Gastrocnemius medialis (tissue), 4 donors: ENCODE measurements around the gene PDGFC. TPM values are rescaled to one million over a fixed set of nuclear protein-coding genes. Genes with fewer than 3 reads are reported as not detected.

ENCODE experiments used
- ATAC-seq, 2 donors: fragments of 150-250 bp; one replicate each; pipeline ENCODE4 v1.9.1; 2016
- DNase-seq, 2 donors: peaks; one replicate each; pipeline ENCODE4 v3.0.0-alpha.2; 2019
- H3K27ac ChIP-seq, 4 donors: fragments of 200-600 bp; sonication (generic); 1 replicate in 1 of 4; 2 replicates in 3 of 4; pipeline ENCODE4 v1.5.1; 2016 to 2018; ENCODE audit warnings: mild to moderate bottlenecking in 2 of 4, moderate library complexity in 1 of 4
- H3K27me3 ChIP-seq, 3 donors: fragments of 200-600 bp; sonication (generic) in 2 of 3; 1 replicate in 1 of 3; 2 replicates in 2 of 3; pipeline versions ENCODE4 v1.5.1 to v1.6.0; 2016 to 2019; ENCODE audit warnings: mild to moderate bottlenecking in 1 of 3, moderate library complexity in 1 of 3
- H3K36me3 ChIP-seq, 2 donors: fragments of 200-600 bp; sonication (generic) in 1 of 2; one replicate each; pipeline ENCODE4 v1.5.1; 2017 to 2018
- H3K4me1 ChIP-seq, 2 donors: fragments of 200-600 bp; sonication (generic) in 1 of 2; one replicate each; pipeline ENCODE4 v1.5.1; 2016 to 2017; ENCODE audit warnings: mild to moderate bottlenecking in 2 of 2
- H3K4me3 ChIP-seq, 4 donors: fragments of 200-600 bp; sonication (generic) in 3 of 4; 1 replicate in 1 of 4; 2 replicates in 3 of 4; pipeline ENCODE4 v1.5.1; 2016 to 2019; ENCODE audit warnings: mild to moderate bottlenecking in 2 of 4
- H3K9me3 ChIP-seq, 3 donors: fragments of 200-600 bp; sonication (generic) in 2 of 3; 1 replicate in 1 of 3; 2 replicates in 2 of 3; pipeline ENCODE4 v1.5.1; 2016 to 2019
- CTCF ChIP-seq, 5 experiments: fragments of 450-650 bp in 3 of 5; fragments of 200-600 bp in 2 of 5; sonication (generic) in 2 of 5; IDR thresholded peaks in 4 of 5; conservative IDR thresholded peaks in 1 of 5; 1 replicate in 4 of 5; 2 replicates in 1 of 5; pipeline ENCODE4 v1.5.1; 2016 to 2019; ENCODE audit warnings: antibody characterized with exemption in 5 of 5, mild to moderate bottlenecking in 3 of 5, moderate library complexity in 3 of 5
- POLR2A ChIP-seq, 2 donors: fragments of 450-650 bp; IDR thresholded peaks; one replicate each; pipeline ENCODE4 v1.6.1; 2017; ENCODE audit warnings: antibody characterized with exemption in 2 of 2, mild to moderate bottlenecking in 2 of 2, moderate library complexity in 2 of 2
- in situ Hi-C, 4 donors: fragments of 200-750 bp; cut with MboI; loops; one replicate each; pipeline versions ENCODE4 v1.15.0 to v1.8.0; 2017; ENCODE audit warnings: low sequenced_read_pairs in 4 of 4
- intact Hi-C: fragments of 100-400 bp; cut with DNase I; formaldehyde crosslinking; loops from one replicate; pipeline ENCODE4 v1.15.1; 2023; ENCODE audit warnings: low total_unique reads
- total RNA-seq, 4 donors: library from RNA; depleted of rRNA; stranded (reverse); fragments of >200 nt; gene quantifications; one replicate each; pipeline versions ENCODE4 v1.1.0 to v1.2.3, GENCODE V29; 2016

The PDGFC gene
- total RNA-seq, 4 donors from 2014 or later = 4.4 to 10.7 (median 6.3) TPM

- H3K36me3 ChIP-seq = no peaks in the 10 kb centered on the region
- H3K27ac ChIP-seq = no peak overlapping the region
- no peaks in the 10 kb centered on the region for H3K27me3 ChIP-seq
- in situ Hi-C loops (no loop called here), intact Hi-C loops (no loop called here)
- peaks cover 4 to 6% of the 10 kb centered on the region in 2 donors for H3K4me1 ChIP-seq
- ATAC-seq (peak in 1 of 2 donors; percentile 58), DNase-seq (no peak)
- peak overlapping the region in 1 of 4 donors; percentile 22 for H3K4me3 ChIP-seq
- TF ChIP-seq CTCF (IDR thresholded peaks at IDR 0.05 in 4 of 5, conservative IDR thresholded peaks at IDR 0.05 in 1 of 5) (no peak), POLR2A (IDR thresholded peaks at IDR 0.05) (no peak)
- H3K9me3 ChIP-seq = no peaks in the 10 kb centered on the region
Observed at GRCh38 chr4:156901871-156902270, 69.7 kb downstream of the PDGFC start.

GRCh38 chr4:156898373-156899117, 73.1 kb downstream of the PDGFC start:
- intact Hi-C loops = no loop called here
- Histone ChIP-seq H3K27ac (no peak overlapping the region), H3K36me3 (no peaks in the 10 kb centered on the region), H3K27me3 (no peaks in the 10 kb centered on the region), H3K4me1 (peaks cover 4 to 6% of the 10 kb centered on the region in 2 donors), H3K4me3 (no peak overlapping the region), H3K9me3 (no peaks in the 10 kb centered on the region)
- ATAC-seq (no peak), DNase-seq (no peak)
- in situ Hi-C loops = no loop called here
- TF ChIP-seq POLR2A (IDR thresholded peaks at IDR 0.05) (no peak), CTCF (IDR thresholded peaks at IDR 0.05 in 4 of 5, conservative IDR thresholded peaks at IDR 0.05 in 1 of 5) (no peak)

- no peaks in the 10 kb centered on the region for H3K36me3 ChIP-seq
- H3K9me3 ChIP-seq = no peaks in the 10 kb centered on the region
- H3K27me3 ChIP-seq = no peaks in the 10 kb centered on the region
- no peak for ATAC-seq
- H3K27ac ChIP-seq = no peak overlapping the region
- H3K4me3 ChIP-seq = no peak overlapping the region
- intact Hi-C loops (no loop called here), in situ Hi-C loops (no loop called here)
- TF ChIP-seq CTCF (IDR thresholded peaks at IDR 0.05 in 4 of 5, conservative IDR thresholded peaks at IDR 0.05 in 1 of 5) (no peak), POLR2A (IDR thresholded peaks at IDR 0.05) (no peak)
- no peak for DNase-seq
- H3K4me1 ChIP-seq = no peaks in the 10 kb centered on the region
Observed at GRCh38 chr4:156896527-156896926, 75.1 kb downstream of the PDGFC start.

- in situ Hi-C loops = no loop called here
- TF ChIP-seq POLR2A (IDR thresholded peaks at IDR 0.05) (no peak), CTCF (IDR thresholded peaks at IDR 0.05 in 4 of 5, conservative IDR thresholded peaks at IDR 0.05 in 1 of 5) (no peak)
- ATAC-seq = no peak
Observed at GRCh38 chr4:156894234-156894633, 77.4 kb downstream of the PDGFC start.

More at GRCh38 chr4:156894234-156894633, 77.4 kb downstream of the PDGFC start:
- H3K4me1 ChIP-seq = peaks cover 8 to 10% of the 10 kb centered on the region in 2 donors
- DNase-seq = no peak
- no peak overlapping the region for H3K4me3 ChIP-seq
- H3K27ac ChIP-seq = no peak overlapping the region
- no peaks in the 10 kb centered on the region for H3K27me3 ChIP-seq
- intact Hi-C loops = no loop called here
- H3K36me3 ChIP-seq = no peaks in the 10 kb centered on the region
- no peaks in the 10 kb centered on the region for H3K9me3 ChIP-seq
